GM19372 (cell line): ENCODE measurements around the gene CASZ1.

Experiments
- ATAC-seq: cut with Tn5 transposase; IDR thresholded peaks from one replicate; pipeline ENCODE4 v1.9.1; 2021; ENCODE audit warnings: mild to moderate bottlenecking, low read depth, moderate library complexity; ENCODE audit not compliant: unreplicated experiment

Gene CASZ1

DNA sequence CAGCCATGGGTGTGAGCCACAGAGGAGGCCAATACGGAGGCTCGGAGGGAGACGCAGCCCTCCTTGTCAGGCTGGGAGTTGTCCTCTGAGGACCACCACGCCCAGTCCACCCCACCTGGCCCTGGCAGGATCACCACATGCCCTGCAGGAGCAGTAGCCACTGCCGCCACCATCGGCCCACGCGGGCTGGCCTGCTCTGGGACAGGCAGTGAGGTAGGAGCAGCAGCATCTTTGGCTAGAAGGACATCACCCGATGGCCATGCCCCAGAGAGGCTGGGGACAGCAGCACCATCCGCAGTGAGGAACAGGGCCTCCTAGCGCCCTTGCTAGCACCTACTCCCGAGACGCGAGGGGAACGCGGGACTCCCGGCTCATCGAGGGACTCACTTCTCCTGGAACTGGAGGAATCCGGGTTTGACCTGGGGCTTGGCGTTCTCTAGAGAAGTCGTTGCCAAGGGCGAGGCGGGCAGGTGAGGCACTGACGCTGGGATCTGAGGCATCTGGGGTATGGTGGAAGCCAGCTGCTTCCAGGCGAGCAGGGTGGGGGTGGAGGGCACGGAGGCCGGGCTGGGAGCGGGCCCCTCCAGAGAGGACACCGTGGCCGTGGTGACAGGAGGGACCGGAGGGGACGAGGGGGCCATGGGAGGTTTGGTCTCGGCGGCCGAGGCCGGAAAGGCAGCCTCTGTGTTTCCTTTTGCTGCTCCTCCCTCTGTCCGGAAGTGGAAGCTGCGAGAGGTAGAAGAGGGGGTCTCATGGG is 148.9 kb downstream of the CASZ1 start:
- no peak for ATAC-seq

DNA sequence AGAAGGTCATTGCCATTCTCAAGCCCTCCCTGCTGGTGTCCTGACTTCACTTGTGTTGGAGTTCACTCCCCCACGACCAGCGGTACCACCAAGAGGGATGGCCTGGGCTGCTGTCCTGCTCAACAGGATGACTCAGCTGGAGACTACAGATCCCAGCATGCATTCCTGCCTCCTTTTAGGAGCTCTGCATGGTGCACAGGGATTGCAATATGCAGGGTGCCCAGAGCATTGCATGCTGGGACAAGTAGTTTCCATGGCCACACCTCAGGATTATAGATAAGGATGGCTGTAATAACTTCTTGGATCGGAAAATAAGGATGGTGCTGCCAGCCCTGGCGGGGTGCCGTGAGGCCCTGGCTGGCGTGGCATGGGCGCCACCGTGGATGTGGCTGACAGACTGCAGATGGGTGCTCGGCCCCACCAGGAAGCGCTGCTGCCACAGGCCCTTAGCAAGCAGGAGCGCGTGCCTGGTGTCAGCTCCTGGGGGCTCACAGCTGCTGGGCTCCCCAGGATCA is 150.0 kb downstream of the CASZ1 start:
- no peak for ATAC-seq

DNA sequence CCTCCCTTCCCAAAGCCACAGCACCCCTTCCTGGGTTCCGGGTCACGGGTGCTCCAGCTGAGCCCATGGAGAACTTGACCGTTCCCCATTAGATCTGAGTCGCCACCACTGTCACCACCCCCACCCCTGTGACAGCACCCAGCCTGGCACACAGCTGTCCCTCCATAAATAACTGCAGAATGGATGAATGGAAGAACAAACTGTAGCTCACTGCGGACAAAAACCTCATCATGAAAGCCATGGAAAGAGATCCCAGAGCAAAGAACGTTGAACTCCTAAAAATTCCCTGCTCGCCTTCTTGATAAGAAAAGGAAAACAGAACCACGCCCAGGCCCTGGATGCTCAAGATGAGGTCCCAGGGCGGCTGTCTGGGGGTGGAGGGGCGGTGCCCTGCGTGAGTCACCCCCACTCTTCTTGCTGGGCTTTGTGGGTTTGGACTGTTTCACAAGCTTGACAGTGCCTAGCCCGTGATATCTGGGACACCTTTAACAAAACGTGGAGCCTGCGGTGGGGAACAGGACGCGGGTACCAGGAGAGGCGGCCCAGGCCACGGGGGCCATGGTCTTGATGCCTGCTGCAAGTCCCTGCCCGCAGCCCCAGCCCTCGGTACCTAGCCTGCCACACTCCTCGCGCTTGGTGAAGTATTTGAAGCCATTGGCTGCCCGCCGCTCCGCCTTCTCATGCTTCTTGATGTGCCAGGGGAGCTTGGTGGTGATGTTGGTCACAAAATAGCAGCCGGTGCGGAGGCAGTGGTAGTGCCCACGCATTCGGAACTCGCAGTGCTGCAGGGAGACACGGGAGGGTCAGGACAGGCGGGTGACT is 151.9 kb downstream of the CASZ1 start:
- no peak for ATAC-seq

DNA sequence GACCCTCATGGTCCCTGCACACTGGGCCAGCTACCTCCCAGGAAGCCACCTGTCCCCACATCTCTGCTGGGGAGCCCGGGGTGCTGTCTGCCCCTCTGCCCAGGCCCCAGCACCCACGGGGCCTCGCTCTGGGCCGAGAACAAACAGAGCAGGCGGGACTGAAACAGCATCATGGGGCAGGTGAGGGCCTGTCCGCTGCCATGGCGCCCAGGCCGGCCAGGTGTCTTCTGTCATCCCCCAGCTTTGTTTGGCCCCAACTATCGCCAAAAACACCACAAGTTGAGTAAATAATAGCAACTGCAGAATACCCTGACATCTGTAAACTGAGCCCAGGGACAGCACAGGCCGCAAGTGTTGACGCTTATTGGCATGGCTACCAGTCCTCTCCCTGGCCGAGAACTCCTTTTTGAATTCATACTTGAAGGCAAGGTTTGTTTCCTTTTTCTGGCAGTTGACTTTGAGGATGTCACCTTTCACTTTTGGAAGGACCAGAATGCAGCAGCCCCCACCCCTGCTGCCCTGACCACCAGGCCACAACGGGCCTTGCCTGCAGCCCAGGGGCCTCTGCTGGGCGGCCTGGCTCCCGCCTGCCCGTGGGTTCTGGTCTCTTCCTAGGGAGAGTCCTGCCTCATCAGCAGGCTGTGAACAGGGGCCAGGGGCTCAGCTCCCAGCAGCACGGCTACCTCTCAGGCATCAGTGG is 152.7 kb downstream of the CASZ1 start:
- no peak for ATAC-seq

DNA sequence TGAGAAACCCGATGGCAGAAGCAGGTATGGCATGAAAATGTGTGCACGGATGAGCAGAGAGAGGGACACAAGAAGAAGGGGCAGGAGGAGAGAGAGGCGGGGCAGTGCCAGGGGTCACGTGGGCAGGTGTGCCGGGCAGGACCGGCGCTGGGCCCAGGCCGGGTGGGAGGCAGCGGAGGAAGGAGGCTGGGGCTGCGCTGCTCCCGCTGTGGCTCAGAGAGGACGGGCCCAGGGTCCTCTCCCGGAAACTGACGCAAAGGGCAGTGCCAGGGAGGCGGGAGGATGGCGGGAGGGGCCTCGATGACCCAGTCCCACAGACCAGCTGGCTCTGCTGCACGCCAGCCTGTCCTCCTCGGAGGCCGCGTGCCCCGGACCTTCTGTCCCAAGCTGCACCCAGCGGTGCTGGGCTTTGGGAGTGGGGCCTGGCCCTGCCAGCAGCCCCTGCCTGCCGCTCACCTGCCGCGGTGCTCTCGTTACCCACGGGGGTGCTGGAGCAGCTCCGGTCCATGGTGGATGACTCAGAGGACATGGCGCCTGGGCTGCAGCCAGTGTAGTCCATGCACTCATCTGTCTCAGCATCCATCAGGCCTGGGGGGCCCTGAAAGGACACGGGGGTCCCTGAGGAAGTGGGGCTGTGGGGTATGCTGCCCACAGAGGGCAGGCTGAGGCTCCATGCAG is 153.9 kb downstream of the CASZ1 start:
- no peak for ATAC-seq

DNA sequence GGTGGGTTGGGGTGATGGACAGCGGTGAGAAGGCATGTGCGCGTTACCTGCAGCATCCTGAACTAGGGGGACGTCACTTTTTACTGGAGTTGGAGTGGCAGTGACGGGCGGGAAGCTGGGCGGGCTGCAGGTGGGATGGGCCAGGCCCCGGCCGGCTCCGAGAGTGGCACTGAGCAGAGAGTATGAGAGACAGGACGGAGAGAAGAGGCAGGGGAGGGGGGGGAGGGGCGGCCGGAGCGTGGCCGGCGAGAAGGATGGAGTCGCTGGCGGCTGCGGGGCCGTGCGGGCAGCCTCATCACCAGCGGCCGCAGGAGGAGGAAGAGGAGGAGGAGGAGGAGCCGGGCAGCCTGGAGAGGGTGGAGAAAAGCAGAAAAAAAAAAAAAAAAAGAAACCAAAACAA is 154.5 kb downstream of the CASZ1 start:
- ATAC-seq, result no peak

DNA sequence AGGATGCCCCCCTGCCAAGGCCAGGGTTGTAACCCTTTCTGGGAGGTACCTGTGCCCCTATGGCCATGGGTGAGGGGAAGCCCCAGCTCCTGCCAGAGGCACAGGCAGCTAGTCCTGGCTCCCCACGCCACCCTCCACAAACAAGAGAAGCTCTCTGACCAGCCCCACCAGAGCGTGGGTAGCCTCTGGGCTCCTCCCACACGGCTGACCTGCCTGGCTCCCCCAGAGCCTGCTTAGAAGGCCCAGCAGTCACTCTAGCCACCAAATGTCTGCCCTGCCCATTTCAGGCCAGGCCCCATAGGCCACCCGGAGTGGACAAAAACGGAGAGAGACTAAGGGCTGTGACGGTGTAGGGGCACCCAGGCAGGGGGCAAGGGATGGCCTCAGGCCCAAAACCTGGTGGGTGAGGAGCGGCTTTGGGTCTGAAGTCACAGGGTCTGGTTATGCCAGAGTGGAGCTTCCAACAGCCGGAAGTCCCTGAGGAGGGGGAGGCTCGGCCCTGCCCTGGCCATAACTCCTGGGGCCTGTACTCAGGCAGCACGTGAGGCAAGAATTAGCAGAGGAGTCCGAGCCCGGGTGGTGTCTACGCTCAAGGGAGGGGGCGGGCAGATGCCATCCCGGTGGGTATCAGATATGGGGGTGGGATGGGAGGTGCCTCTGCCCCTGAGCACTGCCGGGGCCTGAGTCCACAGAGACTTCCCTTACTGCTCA is 155.4 kb downstream of the CASZ1 start:
- ATAC-seq, result no peak

DNA sequence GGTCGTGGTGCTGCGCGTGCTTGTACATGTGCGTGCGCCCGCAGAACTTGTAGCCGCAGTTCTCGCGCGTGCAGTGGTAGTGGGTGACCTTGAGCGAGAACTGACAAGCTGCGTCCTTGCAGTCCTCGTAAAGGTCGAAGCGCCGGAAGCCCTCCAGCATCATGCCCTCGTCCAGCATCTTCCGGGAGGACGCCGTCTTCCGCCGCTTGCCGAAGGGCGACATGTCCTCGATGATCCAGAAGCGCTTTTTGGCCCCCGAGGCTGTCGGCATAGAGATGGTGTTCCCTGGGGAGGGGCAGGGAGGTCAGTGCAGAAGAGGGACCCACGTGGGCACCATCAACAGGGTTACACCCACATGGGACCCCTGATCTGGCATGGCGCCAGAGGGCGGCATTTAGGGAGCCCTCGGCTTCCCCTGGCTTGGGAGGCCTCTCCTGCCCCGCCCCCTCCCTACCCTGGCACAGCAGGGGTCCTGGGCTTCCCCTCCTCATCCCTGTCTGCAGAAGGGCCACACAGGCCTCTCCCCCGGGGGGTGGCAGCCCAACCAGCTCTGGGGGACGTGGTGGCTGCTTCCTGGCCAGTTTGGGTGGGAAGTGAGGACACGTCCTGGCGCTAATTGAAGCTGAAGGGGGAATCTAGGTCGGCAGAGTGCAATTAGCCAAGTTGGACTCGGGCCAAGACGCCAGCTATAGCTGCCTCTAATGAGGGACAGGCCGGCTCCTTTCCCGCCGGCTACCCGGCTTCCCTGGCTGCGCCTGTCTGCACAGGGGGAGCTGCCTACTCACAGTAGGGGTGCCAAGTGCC is 156.5 kb downstream of the CASZ1 start:
- no peak for ATAC-seq

DNA sequence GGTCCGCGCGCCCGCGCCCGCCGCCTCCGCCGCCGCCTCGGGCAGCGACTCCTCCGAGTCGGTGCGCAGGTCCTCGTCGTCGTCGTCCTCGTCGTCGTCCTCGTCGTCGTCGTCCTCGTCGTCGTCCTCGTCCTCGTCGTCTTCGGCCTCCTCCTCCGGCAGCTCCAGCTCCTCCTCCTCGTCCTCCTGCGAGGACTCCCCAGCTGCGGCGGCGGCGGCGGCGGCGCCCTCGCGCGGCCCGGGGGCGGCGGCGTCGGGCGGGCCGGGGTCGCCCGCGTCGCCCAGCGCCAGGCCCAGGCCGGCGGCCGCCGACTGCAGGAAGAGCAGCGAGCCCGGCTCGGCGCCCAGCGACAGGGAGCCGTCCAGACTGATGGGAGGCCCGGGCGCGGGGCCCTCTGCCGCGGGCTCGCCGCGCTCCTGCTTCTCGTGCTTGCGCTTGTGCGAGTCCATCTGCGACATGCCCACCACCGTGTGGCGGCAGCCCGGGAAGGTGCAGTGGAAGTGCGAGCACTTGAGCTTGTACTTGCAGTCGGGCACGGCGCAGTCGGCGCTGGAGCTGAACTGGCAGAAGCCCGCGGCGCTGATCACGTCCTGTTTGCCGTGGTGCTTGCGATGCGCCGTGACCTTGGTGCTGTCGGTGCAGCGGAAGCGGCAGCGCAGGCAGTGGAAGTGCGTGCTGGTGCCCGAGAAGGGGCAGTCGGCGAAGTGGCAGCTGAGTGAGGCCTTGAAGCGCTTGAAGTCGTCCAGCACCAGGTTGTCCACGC is 157.3 kb downstream of the CASZ1 start:
- no peak for ATAC-seq

DNA sequence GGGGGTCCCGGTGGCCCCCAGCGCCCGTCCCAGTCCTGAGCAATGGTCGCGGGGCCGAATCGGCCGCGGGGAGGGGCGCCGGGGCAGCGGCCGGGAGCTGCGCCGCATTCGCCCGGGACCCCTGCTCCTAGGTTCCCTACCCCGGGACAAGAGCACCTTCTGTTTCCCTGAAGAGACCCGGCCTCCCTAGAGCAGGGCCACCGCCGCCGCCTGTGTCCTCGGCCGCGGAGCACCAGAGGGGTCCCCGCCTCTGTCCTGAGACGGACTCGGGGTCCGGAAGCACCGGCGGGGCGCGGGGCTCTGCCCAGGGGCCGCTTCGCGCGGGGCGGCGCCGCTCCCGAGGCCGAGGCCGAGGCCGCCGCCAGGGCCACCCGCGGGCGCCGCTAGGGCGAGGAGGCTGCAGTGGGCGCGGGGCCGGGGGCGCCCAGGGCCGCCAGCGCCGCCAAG is 157.9 kb downstream of the CASZ1 start:
- ATAC-seq, result no peak

DNA sequence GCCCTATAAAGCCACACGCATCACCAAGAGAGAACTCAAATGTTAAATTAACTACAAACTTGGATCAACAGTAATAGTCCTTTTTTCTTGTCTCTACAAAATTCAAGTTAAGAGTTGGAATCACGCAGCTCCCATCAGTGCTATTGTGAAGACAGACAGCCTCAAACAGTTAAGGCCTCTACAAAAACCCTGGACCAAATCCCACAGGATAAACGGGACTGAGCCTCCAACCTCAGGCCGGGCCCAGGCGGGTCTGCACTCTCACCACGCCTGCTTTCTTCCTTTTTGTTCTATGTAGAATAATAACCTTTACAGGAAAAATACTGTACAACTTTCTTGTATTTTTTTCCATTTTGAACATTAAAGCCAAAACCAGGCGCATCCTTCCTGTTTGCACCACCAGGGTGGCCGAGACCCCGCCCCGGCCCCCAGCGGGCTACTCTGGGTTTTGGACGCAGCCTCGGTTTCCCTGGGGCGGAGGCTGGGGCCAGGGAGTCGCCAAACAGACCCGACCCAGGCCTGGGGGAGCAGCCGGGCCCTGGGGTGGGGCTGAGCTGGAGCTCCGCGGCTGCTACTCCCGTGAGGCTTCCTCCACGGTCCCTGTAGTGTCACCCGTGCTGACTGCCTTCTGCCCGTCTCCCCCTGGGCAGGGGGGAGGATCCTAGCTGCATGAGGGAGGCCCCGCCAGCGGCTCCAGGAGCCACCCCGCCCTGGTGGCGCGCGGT is 158.4 kb downstream of the CASZ1 start:
- no peak for ATAC-seq

DNA sequence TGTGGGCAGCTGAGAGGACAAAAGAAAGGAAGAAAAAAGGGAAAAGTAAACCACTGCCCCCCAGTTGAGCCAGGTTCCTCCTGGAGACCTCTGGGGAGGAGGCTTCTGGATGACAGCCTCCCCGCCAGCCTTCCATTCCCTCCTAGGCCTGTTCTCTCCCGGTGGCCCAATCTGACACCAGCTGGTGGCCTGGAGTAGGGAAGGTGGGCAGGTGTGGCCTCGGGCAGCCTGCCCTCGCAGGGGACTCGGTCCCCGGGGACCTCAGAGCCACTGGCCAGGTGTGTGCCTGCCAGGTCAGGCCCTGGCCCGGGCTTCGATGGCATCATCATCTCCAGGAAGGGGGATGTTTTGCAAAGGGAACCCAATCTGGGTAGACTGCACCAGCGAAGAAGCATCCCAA is 159.0 kb downstream of the CASZ1 start:
- ATAC-seq, result no peak

DNA sequence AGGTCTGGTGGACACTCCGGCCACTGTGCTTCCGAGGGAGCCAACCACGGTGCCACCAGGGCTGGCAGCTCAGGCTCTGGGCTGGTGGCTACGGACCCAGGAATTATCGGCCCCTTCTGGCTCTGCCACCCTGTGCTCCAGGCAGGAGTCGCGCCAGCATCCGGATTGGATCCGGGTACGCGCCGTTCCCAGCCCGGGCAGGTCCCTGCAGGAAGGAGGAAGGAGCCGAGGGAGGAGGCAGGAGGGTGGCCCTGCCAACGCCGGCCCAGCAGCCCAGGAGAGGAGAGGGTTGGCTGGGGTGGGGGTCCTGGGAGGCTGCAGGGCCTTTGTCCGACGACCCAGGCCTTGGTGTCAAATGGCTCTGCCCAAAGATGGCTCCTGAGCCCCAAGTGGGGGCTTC is 160.5 kb downstream of the CASZ1 start:
- ATAC-seq, result no peak

DNA sequence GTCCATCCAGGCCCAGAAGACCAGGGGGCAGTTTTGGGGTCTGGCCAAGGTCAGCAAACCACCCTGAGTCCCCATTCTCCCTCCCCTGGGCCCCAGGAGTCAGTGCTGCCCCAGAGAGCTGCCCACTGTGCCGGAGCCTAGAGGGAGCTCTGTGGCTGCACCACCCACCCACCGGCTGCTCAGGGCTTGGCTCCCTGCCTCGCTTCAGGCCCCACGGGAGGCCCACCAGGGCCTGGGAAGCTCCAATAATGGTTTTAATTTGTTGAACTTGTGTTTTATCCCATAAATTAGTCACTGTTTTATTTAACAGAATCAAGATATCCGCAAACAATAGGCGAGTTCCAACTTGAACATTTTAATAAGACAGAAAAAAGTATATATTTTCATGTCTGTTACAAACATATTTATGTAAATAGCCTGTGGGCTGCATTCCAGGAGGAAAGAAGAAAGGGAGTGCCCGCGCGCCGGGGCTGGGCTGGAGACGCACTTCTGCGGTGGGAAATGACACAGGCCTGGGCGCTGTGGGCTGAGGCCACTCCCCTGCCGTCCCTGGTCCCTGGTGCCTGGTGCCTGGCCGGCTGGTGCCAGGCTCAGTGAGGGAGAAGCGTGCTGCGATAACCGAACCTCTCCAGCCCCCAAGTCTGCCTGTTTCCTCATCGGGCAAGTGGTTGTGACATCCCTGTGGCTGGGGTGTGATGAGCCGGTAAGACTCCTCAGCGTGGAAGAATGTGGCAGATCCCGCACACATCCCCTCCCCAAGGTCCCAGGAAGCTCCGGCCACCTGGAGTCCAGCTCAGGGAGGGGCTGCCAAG is 161.2 kb downstream of the CASZ1 start:
- ATAC-seq, result no peak

DNA sequence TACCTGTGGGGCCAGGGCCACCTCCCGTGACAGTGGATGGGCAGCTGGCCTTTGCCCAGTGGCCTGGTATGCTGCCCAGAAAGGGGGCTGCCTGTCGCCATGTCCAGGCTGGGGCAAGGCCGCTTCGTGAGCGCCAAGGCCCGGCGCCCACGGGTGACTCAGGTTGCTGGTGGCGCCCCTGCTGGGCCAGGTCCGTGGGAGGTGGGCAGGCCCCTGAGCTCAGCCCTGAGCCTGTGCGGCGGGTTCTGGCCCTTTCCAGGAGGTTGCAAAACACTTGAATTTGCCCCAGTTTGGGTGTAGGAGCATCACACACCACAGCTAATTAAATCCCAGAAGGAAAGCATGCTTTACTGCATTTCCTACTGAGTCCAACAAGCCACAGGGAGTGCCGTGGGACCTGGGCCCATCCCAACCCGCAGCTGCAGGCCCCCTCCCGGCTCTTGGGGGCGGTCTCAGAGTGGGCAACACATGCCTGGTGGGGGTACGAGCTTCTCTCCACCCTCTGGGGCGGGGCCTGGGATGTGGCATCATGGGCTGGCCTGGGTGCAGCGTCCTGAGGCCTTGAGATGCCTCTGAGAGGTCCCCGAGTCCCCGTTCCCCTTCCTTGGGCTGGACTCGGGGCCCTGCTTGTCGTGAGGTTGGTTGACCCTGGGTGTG is 161.9 kb downstream of the CASZ1 start:
- no peak for ATAC-seq

DNA sequence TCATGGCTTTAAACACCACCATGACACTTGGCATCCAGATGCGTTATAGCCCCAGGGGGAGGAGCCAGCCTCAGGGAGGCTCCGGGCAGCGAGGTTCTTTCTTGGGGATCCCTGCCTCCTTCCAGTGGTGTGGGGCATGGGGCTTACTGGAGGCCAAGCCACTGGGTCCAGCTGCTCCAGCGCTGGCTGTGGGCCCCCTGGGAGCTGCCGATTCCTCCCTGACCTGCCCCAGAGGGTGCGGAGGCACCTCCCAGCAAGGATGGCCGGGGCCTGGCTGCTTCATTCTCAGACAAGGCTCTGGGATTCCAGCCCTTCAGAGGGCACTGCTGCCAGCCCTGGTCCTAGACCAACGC is 162.4 kb downstream of the CASZ1 start:
- no peak for ATAC-seq

DNA sequence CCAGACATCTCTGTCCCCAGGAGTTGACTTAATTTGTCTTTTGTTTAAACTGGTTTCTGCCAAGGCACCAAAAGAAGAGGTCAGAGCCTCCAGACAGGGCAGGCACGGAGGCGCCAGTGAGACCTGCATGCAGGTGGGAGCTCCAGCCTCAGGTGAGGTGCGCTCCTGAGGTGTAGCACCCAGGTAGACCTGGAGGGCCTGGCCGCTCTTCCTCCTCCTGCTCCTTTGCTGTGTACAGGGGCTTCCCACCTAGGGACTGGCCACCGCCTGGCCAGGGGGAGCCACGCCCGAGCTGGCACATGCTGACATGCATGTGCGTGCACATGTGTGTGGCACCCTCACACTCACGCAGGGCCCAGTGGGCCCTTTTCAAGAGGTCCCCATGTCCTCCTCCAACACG is 163.0 kb downstream of the CASZ1 start:
- no peak for ATAC-seq
